Stimulated activated CD4-positive, alpha-beta T cell treated with anti-CD3 and anti-CD28 coated beads, Interleukin-12 subunit alpha, Interleukin-12 subunit beta, amount 100 ng/mL, for 24 hours (primary cell): Measurements from ENCODE around the gene ASB2.

Source experiments
- DNase-seq, 2 experiments: peaks; one replicate each; pipeline ENCODE4 v3.0.0-alpha.2; 2020; ENCODE audit warnings: low read depth in 2 of 2

ASB2 gene

GRCh38 chr14:93961620-93962019 lies 14.8 kb downstream of the ASB2 start:
- no peak for DNase-seq

DNA sequence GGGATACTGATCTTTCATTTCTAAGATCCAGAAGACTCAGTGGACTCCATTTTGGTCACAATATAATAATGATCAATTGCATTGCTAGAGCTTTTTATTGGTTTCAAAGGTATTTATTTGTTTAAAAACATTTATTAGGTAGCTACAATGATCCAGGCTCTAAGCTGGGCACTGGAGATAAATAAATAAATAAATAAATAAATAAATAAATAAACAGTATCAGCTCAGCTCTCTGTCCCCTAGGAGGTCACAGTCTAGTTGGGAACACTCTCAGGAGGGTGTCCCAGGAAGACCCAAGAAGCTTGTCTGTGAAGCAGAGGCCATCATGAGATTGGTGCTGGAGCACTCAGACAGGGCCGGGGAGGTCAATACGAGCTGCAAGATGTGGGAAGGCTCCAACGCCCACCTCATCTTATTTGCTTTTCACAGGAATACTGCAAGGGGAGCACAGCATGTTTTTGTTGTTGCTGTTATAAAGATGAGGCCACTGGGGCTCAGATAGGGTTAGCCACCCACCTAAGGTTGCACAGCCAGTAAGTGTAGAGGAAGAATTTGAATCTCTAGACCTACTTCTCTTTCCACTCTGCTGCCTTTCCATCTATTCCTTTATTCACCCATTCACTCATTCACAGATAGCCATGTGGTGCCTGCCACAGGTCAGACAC lies 15.5 kb downstream of the ASB2 start:
- DNase-seq: no peak

- DNase-seq: no peak
These were observed 16.3 kb downstream of the ASB2 start for GRCh38 chr14:93960108-93960475.

DNA sequence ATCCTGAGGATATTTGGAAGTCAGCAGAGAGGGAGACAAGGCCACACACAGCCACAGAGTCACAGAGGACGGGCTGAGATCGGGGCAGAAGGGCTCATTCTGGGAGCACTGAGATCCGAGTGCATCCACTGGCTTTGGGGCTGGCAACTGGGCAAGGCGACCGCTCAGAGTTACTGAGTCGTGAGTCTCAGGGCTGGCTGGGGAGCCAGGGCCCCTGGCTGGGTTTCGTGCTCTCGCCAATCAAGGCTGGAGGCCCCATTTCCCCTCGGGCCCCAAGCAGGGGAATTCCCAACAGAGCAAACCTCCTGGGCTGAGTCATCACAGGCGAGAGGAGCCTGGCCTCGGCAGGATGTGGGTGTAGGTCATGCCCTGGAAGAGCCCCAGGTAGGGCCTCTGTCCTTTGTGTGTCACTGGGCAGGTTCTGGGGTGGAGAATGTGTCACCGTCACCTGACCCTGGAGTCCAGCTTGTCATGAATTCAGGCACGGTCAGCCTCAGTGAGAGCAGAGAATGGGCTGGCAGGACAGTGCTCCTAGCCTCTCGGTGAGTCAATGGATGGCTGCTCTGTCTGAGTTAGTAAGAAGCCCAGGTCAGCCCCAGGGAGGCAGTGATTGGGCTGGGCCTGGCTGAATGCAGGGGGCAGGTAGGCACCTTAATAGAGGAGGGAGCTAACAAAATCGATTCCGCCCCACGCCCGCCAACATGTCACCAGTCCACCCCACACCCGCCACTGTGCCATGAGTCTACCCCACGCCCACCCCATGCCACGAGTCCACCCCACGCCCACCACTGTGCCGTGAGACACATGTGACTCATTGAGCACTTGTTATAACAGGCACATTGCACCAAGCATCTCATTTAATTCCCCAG lies 16.9 kb downstream of the ASB2 start:
- DNase-seq: peak; percentile 89 to 92

DNA sequence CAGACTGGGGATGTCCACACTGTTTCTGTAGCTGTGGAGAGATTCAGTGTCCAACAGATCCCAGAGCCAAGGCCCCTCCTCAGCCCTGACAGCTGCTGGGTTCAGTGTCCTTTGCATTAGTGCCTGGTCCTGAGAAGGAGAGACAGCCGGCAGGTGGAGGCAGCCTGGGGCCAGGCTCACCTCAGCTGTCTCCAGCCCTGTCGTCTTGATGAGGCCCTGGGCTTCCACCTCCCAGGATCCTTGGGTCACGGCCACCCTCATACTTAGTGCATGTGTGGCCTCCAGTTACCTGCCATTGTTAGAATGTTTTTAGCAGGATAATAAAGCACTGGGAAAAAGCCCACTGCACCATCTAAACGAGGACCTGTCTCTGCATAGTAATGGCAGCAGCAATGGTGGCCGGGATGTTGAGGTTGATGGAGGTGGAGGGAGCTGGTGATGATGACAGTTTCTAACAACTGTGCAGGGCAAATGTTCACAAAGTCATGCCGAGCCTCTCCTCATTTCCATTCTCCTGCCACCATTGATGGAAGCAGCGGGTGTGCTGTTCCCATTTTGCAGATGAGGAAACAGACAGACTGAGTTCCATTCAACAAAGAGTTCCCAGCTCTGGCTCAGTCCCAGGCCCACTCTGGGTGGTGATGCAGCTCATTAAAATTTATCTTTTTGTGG lies 17.7 kb downstream of the ASB2 start:
- no peak for DNase-seq

- DNase-seq: no peak
These were observed 18.4 kb downstream of the ASB2 start for GRCh38 chr14:93957751-93958566.

DNA sequence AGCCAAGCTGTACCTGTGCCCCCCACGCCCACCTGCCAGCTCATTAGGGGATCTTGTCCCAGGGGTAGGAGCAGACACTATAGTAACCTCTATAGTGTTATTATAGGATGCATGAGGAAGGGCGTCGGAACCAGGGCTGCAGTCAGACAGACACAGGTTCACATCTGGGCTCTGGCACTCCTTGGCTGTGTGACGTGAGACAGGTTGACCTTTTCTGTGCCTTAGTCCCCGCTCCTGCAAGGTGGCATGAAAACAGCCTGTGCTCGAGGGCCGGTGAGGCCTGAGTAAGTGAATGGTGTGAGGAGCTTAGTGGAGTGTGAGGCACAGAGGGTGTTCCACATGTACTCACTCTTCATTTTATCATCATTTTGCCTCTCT lies 19.0 kb downstream of the ASB2 start:
- no peak for DNase-seq

DNA sequence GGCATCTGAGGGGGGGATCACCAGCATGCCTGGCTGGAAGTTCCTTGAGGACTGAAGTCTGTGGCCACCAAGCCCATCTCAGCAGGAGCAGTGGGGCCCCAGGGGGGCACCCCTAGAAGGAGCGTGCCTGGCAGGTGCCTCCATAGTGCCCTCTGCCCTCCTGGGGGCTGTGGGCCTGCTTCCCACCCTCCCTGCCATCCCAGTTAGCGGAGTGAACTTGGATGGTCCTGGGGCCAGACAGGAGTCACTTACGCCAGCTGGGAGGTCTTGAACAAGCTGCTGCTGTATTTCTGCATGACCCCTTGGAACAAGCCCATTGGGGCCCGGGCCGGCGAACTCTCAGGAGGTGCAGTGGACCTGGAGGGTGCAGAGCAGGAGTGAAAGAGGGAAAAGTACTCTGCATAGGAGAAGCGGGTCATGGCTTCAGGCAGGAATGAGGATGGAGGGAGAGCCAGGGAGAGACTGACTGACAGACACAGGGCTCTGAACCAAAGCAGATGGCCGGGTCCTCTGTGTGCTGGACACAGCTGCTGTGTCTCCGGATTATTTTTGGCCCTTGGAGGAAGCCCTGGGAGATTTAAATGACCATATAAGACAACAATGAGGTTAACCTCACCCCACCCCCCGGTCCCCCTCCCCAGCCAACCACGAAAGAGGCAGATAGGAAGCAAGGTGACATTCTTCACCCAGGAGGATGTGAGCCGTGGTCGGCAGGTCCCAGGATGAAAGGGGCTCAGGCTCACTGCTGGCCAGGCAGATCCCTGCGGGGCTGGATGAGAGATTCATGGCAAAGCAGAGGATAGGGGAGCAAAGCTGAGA lies 19.6 kb downstream of the ASB2 start:
- no peak for DNase-seq

- DNase-seq: no peak
These were observed 20.4 kb downstream of the ASB2 start for GRCh38 chr14:93955850-93956481.

DNA sequence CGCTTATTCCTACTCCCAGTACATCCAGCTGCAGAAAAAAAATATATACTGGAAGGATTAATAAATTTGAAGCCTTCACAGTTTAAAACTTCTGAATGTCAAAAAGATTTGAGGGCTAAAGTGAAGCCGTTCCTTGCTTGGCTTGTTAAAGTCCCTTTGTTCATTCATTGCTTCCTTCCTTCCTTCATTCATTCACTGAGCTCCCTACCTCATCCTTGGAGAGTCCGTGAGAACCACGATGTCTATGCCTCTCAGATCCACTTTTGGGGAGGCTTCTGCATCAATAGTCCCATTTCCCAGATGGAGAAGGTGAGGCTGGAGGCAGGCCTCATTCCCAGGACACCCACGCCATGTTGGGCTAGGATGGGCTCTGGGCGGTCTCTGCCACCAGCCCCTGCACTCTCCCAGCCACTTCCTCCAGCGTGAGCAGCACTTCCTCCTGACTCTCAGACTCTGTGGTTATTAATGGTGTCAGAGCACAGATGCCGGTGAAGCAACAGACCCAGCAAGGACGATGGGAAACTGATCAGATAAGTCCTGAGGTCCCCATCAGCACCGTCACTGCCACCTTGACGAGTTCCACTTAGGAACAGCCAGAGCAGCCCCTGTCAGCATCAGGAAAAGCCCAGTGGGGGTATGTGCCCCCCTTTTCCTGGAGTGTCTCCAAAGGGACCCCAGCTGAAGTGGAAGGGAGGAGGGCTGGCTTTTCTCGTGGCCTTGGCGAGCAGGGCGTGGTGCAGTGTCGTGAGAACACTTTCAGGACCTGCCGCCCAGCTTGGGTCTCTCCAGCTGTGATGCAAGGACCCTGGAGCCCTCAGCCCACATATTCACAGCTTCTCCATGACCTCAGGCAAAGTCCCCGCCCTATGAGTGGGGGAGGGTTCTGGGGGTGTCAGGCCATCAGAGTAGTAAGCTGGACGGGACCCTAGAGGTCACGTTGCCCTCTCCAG lies 21.2 kb downstream of the ASB2 start:
- no peak for DNase-seq

DNA sequence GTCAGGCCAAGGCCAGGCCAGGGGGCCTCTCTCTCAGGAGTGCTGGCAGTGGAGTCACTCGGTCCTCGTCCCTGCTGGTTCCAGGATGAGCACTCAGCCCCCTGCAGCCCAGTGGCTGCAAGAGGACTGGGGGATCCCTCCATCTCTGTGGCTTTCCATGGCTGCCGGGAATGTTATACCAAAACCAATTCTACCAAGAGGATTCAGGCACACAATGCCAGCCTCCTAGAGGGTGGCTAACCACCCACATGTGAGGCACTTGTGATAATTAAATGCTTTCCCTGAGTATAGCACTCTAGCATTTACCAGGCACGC lies 21.9 kb downstream of the ASB2 start:
- DNase-seq: no peak

GRCh38 chr14:93953739-93954515 lies 22.4 kb downstream of the ASB2 start:
- no peak for DNase-seq

DNA sequence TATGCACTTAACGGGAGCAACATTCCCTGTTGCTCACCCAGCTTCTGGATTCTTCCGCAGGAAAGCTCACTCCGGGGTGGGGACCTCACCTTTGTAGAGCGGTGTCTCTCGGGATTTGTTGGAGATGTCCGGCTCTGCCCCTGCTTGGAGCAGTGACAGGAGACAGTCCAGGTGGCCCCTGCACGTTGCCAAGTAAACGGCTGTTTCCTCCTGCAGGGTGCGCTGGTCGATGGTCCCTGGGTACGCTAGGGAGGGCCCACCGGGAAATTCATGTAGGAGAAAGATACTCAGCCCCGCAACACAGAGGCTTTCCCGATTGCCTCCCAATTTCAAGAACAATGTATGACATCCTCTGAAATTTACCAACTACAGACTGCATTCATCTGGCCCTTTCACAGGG lies 23.1 kb downstream of the ASB2 start:
- no peak for DNase-seq

DNA sequence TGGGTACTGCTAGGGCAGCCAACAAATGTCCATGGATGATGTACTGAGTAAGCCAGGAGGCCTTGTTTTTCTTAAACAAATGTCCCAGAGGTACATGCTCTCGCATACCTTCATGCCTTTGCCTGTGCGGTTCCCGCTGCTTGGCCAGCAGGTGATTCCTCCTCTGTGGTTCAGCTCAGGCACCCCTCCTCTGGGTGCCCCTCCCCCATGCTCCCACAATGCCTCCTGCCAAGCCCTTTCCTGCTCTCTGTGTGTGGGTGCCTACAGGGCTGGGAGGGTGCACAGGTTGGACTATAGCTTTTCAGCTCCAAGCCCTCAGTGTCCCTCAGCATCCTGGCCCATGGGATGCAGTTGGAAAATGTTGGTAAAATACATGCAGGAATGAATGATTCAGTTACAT lies 23.5 kb downstream of the ASB2 start:
- no peak for DNase-seq

DNA sequence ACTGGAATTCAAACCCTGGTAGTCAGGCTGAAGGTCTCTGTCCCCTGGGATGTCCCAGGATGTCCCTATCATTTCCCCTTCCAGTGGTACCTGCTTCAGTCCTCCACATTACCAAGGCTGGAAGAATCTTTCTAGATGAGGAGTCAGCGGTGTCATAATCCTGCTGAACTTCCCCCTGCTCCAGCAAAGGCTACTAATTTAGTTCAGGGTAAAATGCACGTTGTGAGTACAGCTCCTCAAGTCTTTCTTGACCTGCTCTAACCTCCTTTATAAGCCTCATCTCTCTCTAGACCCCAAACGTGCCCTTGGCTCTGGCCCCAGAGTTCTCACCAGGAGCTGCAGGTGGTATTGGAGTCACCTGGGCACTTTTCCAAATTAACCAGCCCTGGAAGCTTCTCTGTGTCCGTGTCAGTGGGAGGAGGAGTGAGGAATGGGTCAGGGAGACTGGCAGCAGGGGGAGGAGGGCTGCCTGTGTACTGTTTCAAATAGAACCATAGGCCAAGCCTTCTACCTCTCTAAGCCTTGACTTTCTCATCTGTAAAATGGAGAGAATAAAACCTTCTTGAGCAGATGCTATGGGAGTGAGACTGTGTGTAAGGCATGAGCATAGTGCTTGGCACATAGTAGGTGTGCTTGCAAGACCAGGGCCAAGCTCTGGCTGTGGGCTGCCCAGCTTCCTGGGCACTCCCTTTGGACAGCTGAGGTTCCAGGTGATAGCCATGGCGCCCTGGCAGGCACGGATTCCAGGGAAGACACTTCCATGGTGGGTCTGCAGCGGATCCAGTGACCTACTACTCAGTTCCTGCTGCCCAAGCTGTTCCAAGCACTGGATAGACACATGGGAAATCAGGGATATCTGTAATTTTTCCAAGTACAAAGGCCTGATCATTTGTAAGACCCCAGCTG lies 24.5 kb downstream of the ASB2 start:
- DNase-seq: no peak

DNA sequence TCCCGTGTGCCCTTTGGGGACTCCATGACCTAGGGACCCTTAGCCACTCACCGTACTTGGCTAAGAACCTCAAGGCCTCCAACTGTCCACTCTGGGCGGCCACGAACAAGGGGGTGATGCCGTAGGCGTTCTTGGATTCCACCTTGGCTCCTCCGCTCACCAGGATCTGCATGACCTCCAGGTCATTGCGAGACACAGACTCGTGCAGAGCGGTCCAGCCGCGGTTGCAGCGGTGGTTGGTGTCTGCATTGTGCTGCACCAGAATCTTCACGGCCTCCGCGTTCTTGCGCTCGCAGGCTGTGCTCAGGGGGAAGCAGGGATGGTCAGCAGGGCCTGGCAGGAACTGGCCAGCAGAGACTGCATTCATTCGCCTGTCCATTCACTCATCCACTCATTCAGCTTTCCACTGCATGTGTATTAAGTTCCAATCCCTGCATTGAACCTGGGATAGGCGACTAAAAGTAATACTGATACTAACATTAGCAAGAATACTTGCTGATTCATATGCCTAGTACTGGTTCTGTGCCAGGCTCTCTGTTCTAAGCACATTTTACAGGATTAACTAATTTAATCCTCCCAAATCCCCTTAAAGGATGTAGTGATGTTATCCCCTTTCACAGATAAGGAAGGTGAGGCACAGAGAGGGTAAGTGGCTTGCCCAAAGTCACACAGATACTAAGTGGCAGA lies 25.3 kb downstream of the ASB2 start:
- DNase-seq: no peak

DNA sequence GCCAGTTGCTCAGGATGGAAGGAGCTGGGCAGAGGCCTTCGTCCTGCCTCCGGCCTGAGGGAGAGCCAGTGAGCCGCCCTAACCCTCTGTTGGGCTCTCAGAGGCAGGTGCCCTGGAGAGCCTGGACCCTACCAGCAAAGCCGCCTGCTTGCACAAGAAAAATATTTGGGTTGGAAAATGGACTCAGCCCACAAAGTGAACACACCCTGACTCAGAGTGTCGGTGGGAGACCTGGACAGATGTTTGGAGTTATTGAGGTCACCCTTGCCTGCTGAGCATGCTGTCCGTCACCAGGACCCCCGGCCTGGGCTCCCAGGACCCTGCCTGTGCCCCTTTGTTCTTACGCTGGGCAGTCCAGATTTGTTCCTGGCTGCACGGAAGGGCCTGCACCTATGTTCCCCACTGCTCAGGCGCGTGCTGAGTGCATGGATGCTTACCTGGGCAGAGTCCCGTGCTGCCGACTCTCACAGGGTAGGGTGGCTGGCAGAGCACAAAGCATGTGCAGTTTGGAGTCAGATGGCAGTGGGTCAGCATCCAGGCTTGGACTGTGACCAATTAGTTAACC lies 26.8 kb downstream of the ASB2 start:
- DNase-seq: no peak
